ENCODE results near the gene SH2D5.

- TF ChIP-seq POLR2AphosphoS5 (IDR thresholded peaks at IDR 0.05) (no peak), CTCF (IDR thresholded peaks at IDR 0.05) (no peak), POLR2A (IDR thresholded peaks at IDR 0.05) (no peak)
Observed at GRCh38 chr1:20751462-20751990, 19.0 kb upstream of the SH2D5 start.

Data from prostate gland (tissue), 2 donors.